Measurements from ENCODE around the gene CARS1.

Gene CARS1

GRCh38 chr11:3058753-3059664, 1.8 kb upstream of the CARS1 start:
- no peak for TF ChIP-seq ZNF274 (IDR thresholded peaks at IDR 0.05; ENCODE audit: low read depth, low read length)
- no peak overlapping the region for H3K4me3 ChIP-seq (ENCODE audit: low read length)

DNA sequence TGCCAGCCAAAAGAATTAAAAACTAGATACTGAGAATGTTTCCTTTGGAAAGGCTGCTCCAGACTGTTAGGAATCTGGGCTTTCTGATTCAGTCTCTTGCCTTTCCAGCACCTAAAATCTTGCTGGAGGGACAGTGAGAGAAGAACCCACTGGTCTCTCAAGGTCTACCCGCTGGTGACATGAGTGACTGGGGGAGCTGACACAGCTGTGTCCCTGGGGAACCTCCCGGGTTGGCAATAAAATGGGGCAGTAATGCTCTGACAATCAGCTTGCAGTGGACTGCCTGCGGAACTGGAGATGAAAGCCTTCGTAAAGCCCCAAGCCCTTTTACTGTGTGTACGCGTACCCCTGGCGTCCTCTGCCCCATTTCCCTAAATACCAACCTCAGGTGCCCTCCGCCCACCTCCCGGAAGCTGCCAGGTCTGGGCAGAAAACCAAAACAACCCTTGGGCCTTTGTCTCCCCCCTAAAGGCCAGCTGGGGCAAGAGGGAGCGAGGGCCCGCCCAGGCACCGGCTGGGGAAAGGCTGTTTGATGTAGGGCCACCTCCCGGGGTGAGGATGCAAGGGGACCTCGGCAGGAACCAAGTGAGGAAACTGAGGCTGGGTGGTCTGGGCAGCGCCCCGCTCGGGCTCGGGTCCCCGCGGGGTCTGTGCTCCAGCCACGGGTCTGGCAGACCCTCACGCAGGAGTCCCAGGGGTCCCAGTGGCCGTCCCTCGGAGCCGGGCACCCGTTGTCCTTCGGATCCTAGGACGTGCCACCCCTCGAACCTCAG, 741 bp downstream of the CARS1 start:
- TF ChIP-seq ZNF274 (IDR thresholded peaks at IDR 0.05; ENCODE audit: low read depth, low read length) = no peak
- peak overlapping the region; percentile 85 for H3K4me3 ChIP-seq (ENCODE audit: low read length)

GRCh38 chr11:3055891-3056290, 1.3 kb downstream of the CARS1 start:
- no peak for TF ChIP-seq ZNF274 (IDR thresholded peaks at IDR 0.05; ENCODE audit: low read depth, low read length)
- peak overlapping the region; percentile 85; the same call in 1 of the 2 replicates for H3K4me3 ChIP-seq (ENCODE audit: low read length)

- H3K4me3 ChIP-seq (ENCODE audit: low read length) = no peak overlapping the region
- no peak for TF ChIP-seq ZNF274 (IDR thresholded peaks at IDR 0.05; ENCODE audit: low read depth, low read length)
Measured at GRCh38 chr11:3052567-3052966, 4.7 kb downstream of the CARS1 start.

- TF ChIP-seq ZNF274 (IDR thresholded peaks at IDR 0.05; ENCODE audit: low read depth, low read length) = no peak
- H3K4me3 ChIP-seq (ENCODE audit: low read length) = no peak overlapping the region
Measured at GRCh38 chr11:3052109-3052479, 5.1 kb downstream of the CARS1 start.

DNA sequence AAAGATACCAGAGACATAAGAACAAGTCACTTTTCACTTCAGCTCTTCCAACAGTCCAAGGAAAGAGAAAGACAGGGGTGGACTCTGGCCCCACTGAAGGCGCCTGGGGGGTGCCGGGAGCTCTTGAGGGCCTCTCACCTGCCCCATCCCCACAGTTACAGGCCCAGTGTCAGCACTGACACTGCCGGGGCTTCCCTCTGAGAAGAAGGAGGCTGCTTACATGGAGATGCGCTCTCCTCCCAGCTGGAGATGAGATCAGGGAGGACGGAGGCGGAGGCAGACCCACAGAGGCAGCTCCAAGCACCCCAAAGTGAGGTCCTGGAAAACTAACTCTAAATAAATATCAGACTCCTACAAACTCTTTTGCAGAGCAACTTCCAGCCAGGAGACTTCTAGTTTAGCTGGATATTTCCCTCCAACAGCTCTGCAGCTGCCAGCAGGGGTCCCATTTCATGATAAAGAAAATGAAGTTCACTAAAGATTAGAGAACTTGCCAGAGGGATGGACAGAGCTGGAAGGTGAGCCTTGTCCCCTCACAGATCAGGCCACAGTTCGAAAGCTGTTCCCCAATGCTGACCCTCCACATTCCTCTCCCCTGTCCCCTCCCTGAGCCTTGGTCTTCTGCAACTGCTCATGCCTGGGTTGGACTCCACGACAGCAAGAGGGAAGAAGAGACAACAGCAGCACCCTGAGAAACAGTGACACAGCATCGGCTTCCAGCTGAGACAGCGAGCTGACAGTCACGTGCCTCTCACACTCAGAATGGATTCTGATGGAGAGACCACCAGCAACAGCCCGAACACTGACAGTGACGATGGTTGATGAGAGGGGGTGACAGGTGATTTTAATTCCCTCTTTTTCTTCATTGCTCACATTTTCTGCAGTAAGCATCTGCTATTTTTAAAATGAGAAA, 5.8 kb downstream of the CARS1 start:
- no peak for TF ChIP-seq ZNF274 (IDR thresholded peaks at IDR 0.05; ENCODE audit: low read depth, low read length)
- H3K4me3 ChIP-seq (ENCODE audit: low read length) = no peak overlapping the region

DNA sequence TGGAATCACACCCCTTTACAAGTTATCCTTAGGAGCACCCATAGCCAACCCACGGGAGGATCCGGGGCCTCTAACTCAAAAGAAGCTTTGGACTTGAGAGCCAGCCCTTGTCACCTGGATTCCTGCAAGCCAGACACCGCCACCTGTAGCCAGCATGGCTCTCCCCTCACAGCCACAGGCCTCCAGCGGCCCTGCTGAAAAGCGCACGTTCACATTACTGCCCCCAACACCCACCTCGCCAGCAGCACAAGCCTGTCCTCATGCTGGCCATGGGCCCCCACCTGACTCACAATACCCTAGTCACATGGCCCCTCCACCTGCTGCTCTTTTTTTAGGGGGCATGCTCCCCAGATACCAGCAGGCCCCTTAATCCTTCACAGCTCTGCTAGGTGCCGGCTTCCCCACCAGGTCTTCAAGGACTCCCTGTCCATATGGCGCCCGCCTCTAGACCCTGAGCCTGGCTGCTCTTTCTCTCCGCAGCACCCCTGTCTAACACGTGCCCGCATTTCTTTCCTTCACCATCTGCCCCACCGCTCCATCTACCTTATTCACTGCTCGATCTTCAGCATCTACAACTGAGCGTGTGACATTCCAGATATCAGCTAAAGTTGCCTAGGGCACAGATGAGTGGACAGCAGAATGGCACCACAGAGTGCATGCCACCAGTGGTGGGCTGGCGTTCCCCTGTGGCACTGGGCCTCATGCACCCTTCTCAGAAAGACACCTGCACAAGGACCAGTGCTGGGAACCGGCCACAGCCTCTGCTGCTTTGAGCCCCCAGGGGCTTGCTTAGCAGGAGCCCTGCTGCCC, 6.6 kb downstream of the CARS1 start:
- H3K4me3 ChIP-seq (ENCODE audit: low read length) = no peak overlapping the region
- no peak for TF ChIP-seq ZNF274 (IDR thresholded peaks at IDR 0.05; ENCODE audit: low read depth, low read length)

GRCh38 chr11:3049430-3050243, 7.6 kb downstream of the CARS1 start:
- H3K4me3 ChIP-seq (ENCODE audit: low read length) = no peak overlapping the region
- no peak for TF ChIP-seq ZNF274 (IDR thresholded peaks at IDR 0.05; ENCODE audit: low read depth, low read length)

DNA sequence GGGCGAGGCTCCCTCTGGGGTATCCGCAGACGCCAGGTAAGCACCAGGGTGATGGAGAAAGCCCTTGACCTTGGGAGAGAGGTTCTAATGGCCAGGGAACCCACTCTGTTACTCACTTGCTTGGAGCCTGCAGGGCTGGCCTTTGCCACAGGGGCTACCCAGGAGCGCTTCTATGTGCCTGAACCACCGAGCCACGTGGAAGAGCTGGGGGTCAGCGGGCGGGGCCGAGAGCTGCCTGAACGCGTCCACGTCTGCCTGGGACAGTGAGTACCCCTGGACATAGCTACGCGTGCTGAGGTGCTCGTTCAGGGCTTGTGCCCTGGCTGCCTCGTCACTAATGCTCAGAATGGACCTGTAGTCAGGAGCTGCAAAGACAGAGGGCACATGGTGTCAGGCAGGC, 9.6 kb downstream of the CARS1 start:
- no peak for TF ChIP-seq ZNF274 (IDR thresholded peaks at IDR 0.05; ENCODE audit: low read depth, low read length)
- H3K4me3 ChIP-seq (ENCODE audit: low read length) = no peak overlapping the region

DNA sequence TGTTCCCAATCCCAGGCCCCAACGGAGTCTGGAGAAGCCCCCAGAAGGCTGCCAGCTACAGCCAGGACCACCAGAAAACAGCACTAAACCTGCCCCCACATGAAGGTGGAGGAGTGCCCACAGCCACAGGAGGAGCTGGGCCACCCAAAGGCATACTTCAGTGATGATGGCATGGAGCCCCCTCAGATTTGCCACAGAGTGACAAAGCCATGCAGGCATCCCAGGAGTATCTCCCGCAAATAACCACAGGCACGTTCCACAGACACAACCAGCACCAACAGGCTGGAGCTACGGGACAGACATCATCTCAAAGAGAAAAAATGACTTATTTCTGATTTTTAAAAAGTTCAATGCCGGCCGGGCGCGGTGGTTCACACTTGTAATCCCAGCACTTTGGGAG, 10.6 kb downstream of the CARS1 start:
- TF ChIP-seq ZNF274 (IDR thresholded peaks at IDR 0.05; ENCODE audit: low read depth, low read length) = no peak
- no peak overlapping the region for H3K4me3 ChIP-seq (ENCODE audit: low read length)

DNA sequence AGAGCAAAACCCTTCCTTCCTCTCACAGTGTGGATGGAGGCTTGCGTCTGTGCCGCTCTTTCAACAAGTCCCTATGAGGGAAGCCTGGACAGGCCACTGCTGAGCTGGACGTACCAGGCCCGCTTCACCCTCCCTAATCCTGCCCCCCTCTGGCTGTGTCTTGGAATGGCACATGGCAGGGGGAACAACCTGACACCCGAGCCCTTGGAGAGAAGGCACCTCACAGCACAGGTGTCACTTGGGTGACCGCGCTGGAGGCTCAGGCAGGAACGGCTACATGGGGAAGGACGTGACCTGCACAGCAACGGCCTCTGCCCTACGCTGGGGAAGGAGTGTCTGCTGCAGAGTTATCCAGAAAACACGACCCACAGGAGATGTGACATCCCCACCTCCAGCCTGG, 11.0 kb downstream of the CARS1 start:
- H3K4me3 ChIP-seq (ENCODE audit: low read length) = no peak overlapping the region
- TF ChIP-seq ZNF274 (IDR thresholded peaks at IDR 0.05; ENCODE audit: low read depth, low read length) = no peak

DNA sequence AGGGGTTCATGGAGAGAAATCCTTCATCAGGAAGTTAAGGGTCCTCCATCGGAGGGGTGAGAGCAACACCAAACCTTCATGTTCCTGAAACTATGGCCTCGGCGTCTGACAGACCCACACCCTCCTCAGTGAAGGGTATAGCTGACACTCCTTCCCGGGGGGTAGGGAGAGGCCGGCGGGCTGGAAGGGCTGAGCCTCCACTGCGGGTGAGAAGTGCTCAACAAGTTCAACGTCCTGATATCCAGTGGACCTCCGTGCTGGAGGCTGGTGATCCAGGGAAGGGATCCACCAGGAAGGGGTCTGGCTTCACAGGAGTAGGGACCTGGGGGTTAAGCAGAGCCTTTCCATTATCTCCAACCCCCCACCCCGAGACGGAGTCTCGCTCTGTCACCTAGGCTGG, 12.3 kb downstream of the CARS1 start:
- H3K4me3 ChIP-seq (ENCODE audit: low read length) = no peak overlapping the region

More for the DNA sequence above, 12.3 kb downstream of the CARS1 start:
- no peak for TF ChIP-seq ZNF274 (IDR thresholded peaks at IDR 0.05; ENCODE audit: low read depth, low read length)
